ENCODE measurements around the gene KCMF1. TPM values are rescaled to one million over a fixed set of nuclear protein-coding genes. Genes with fewer than 3 reads are reported as not detected.

The KCMF1 gene
- total RNA-seq, 1 experiment from 2014 or later: 73.6 TPM

GRCh38 chr2:84980263-84980983, 9.5 kb downstream of the KCMF1 start:
- no peaks in the 10 kb centered on the region for H3K9me2 ChIP-seq (replicated peaks; ENCODE audit: low read length)
- H3K4me1 ChIP-seq (ENCODE audit: insufficient read depth, low read length): no peaks in the 10 kb centered on the region
- H3K36me3 ChIP-seq (ENCODE audit: low read depth, low read length): peaks cover 4% of the 10 kb centered on the region; the same call in 1 of the 2 replicates
- no peak overlapping the region for H3K27ac ChIP-seq (ENCODE audit: low read length)
- H3K9me3 ChIP-seq (ENCODE audit: low read length): no peaks in the 10 kb centered on the region
- H4K20me1 ChIP-seq (ENCODE audit: low read length): peaks cover 69% of the 10 kb centered on the region
- peaks cover 100% of the 10 kb centered on the region for H3K79me2 ChIP-seq (ENCODE audit: low read length)
- ChIA-PET POLR2A (ENCODE audit: unreplicated experiment) (interaction anchor here (0.7 kb wide), 1 partner anchor 11 kb away, joined by 6 read pairs; no protein-coding TSS in a partner anchor), CTCF (no interaction called here)
- H3K4me2 ChIP-seq (ENCODE audit: low read length): no peak overlapping the region
- H3K4me3 ChIP-seq (ENCODE audit: low read length): no peak overlapping the region
- H2AFZ ChIP-seq (ENCODE audit: low read length): no peak overlapping the region
- H3K9ac ChIP-seq (ENCODE audit: low read length): no peak overlapping the region
- no peaks in the 10 kb centered on the region for H3K27me3 ChIP-seq (ENCODE audit: low read length)
- TF ChIP-seq CTCF (conservative IDR thresholded peaks at IDR 0.05; ENCODE audit: low read depth, low read length) (no peak), EZH2 (IDR thresholded peaks at IDR 0.05; ENCODE audit: low read length, unreplicated experiment) (no peak), EZH2phosphoT487 (IDR thresholded peaks at IDR 0.05; ENCODE audit: borderline replicate concordance, low read length) (no peak)
- H3F3A ChIP-seq (ENCODE audit: low read length, unreplicated experiment): no peaks in the 10 kb centered on the region
- no TSS peak for BruUV-seq (replicated peaks)
- DNase-seq (no peak), ATAC-seq (no peak)
- intact Hi-C loops (cut with micrococcal nuclease): no loop called here

- Histone ChIP-seq H2AFZ (ENCODE audit: low read length) (no peak overlapping the region), H3K9me2 (replicated peaks; ENCODE audit: low read length) (no peaks in the 10 kb centered on the region), H3K27ac (ENCODE audit: low read length) (no peak overlapping the region), H3K9me3 (ENCODE audit: low read length) (no peaks in the 10 kb centered on the region), H3K79me2 (ENCODE audit: low read length) (peaks cover 100% of the 10 kb centered on the region), H3K4me2 (ENCODE audit: low read length) (no peak overlapping the region), H3K4me3 (ENCODE audit: low read length) (no peak overlapping the region), H3K27me3 (ENCODE audit: low read length) (no peaks in the 10 kb centered on the region), H3K36me3 (ENCODE audit: low read depth, low read length) (no peaks in the 10 kb centered on the region; the same call in 1 of the 2 replicates), H3K9ac (ENCODE audit: low read length) (no peak overlapping the region), H3K4me1 (ENCODE audit: insufficient read depth, low read length) (peaks cover 4% of the 10 kb centered on the region; the same call in 1 of the 2 replicates), H4K20me1 (ENCODE audit: low read length) (peaks cover 69% of the 10 kb centered on the region), H3F3A (ENCODE audit: low read length, unreplicated experiment) (peaks cover 2% of the 10 kb centered on the region)
- ATAC-seq (no peak), DNase-seq (no peak)
- intact Hi-C loops (cut with micrococcal nuclease): no loop called here
- TF ChIP-seq CTCF (conservative IDR thresholded peaks at IDR 0.05; ENCODE audit: low read depth, low read length): no peak
- no peak for TF ChIP-seq EZH2phosphoT487 (IDR thresholded peaks at IDR 0.05; ENCODE audit: borderline replicate concordance, low read length)
- TF ChIP-seq EZH2 (IDR thresholded peaks at IDR 0.05; ENCODE audit: low read length, unreplicated experiment): no peak
- no TSS peak for BruUV-seq (replicated peaks)
- ChIA-PET CTCF (no interaction called here), POLR2A (ENCODE audit: unreplicated experiment) (no interaction called here)
Observed at GRCh38 chr2:84986018-84986417, 15.1 kb downstream of the KCMF1 start.

- Histone ChIP-seq H3K9me3 (ENCODE audit: low read length) (no peaks in the 10 kb centered on the region), H3K79me2 (ENCODE audit: low read length) (peaks cover 100% of the 10 kb centered on the region), H3K27ac (ENCODE audit: low read length) (no peak overlapping the region), H3K9me2 (replicated peaks; ENCODE audit: low read length) (no peaks in the 10 kb centered on the region), H3K27me3 (ENCODE audit: low read length) (no peaks in the 10 kb centered on the region), H3F3A (ENCODE audit: low read length, unreplicated experiment) (peaks cover 7% of the 10 kb centered on the region), H3K4me1 (ENCODE audit: insufficient read depth, low read length) (peaks cover 19% of the 10 kb centered on the region), H3K4me3 (ENCODE audit: low read length) (no peak overlapping the region), H4K20me1 (ENCODE audit: low read length) (peaks cover 65% of the 10 kb centered on the region), H3K9ac (ENCODE audit: low read length) (no peak overlapping the region), H3K4me2 (ENCODE audit: low read length) (no peak overlapping the region), H3K36me3 (ENCODE audit: low read depth, low read length) (no peaks in the 10 kb centered on the region), H2AFZ (ENCODE audit: low read length) (no peak overlapping the region)
- DNase-seq (no peak), ATAC-seq (no peak)
- POLR2A ChIA-PET (ENCODE audit: unreplicated experiment): no interaction called here
- CTCF ChIA-PET: no interaction called here
- no TSS peak for BruUV-seq (replicated peaks)
- TF ChIP-seq EZH2 (IDR thresholded peaks at IDR 0.05; ENCODE audit: low read length, unreplicated experiment): no peak
- no peak for TF ChIP-seq EZH2phosphoT487 (IDR thresholded peaks at IDR 0.05; ENCODE audit: borderline replicate concordance, low read length)
- no peak for TF ChIP-seq CTCF (conservative IDR thresholded peaks at IDR 0.05; ENCODE audit: low read depth, low read length)
- intact Hi-C loops (cut with micrococcal nuclease): no loop called here
Observed at GRCh38 chr2:84989422-84989821, 18.5 kb downstream of the KCMF1 start.

All from PC-3 (cell line).